Lower leg skin (tissue), 4 donors: ENCODE measurements around the gene RIOK1. TPM values are rescaled to one million over a fixed set of nuclear protein-coding genes. Genes with fewer than 3 reads are reported as not detected.

Experiments
- DNase-seq, 2 donors: peaks; one replicate each; pipeline ENCODE4 v3.0.0-alpha.2; 2019; ENCODE audit warnings: low spot score in 2 of 2
- H3K4me3 ChIP-seq: fragments of 200-600 bp; sonication (generic); 2 replicates; pipeline ENCODE4 v1.5.1; 2017; ENCODE audit warnings: mild to moderate bottlenecking, low read depth; ENCODE audit not compliant: poor library complexity, severe bottlenecking
- POLR2A ChIP-seq, 2 donors: fragments of 450-650 bp; IDR thresholded peaks; one replicate each; pipeline ENCODE4 v1.6.1; 2016 to 2017; ENCODE audit warnings: antibody characterized with exemption in 2 of 2, mild to moderate bottlenecking in 1 of 2, moderate library complexity in 1 of 2
- WGBS, 2 donors: methylation state at CpG; one replicate each; pipeline ENCODE4 v1.1.5; 2018; 5-methylcytosine and 5-hydroxymethylcytosine counted together
- intact Hi-C: fragments of 100-400 bp; cut with DNase I; formaldehyde crosslinking; loops from one replicate; pipeline ENCODE4 v1.15.0; 2023; ENCODE audit warnings: low total_unique reads
- total RNA-seq, 4 donors: library from RNA; depleted of rRNA; stranded (reverse); fragments of >200 nt; gene quantifications; one replicate each; pipeline ENCODE4 v1.1.0, GENCODE V29; 2016
- TF ChIP-seq, protein P1 (sequence below), 3 donors: fragments of 450-650 bp; IDR thresholded peaks; one replicate each; pipeline ENCODE4 v1.5.1; 2016; ENCODE audit warnings: antibody characterized with exemption in 3 of 3, mild to moderate bottlenecking in 3 of 3, moderate library complexity in 2 of 3

The RIOK1 gene
- total RNA-seq, 4 donors from 2014 or later: 13.1 to 17.5 (median 14.6) TPM

GRCh38 chr6:7446619-7447325, 57.2 kb downstream of the RIOK1 start:
- whole genome bisulfite sequencing, 2 donors: 40 to 59% methylated on average over 15 of the region's 15 CpGs
- intact Hi-C loops: no loop called here
- TF ChIP-seq, protein P1, sequence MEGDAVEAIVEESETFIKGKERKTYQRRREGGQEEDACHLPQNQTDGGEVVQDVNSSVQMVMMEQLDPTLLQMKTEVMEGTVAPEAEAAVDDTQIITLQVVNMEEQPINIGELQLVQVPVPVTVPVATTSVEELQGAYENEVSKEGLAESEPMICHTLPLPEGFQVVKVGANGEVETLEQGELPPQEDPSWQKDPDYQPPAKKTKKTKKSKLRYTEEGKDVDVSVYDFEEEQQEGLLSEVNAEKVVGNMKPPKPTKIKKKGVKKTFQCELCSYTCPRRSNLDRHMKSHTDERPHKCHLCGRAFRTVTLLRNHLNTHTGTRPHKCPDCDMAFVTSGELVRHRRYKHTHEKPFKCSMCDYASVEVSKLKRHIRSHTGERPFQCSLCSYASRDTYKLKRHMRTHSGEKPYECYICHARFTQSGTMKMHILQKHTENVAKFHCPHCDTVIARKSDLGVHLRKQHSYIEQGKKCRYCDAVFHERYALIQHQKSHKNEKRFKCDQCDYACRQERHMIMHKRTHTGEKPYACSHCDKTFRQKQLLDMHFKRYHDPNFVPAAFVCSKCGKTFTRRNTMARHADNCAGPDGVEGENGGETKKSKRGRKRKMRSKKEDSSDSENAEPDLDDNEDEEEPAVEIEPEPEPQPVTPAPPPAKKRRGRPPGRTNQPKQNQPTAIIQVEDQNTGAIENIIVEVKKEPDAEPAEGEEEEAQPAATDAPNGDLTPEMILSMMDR (IDR thresholded peaks at IDR 0.05): no peak
- no peak for TF ChIP-seq POLR2A (IDR thresholded peaks at IDR 0.05)
- H3K4me3 ChIP-seq: no peak overlapping the region
- no peak for DNase-seq

GRCh38 chr6:7448232-7448631, 58.6 kb downstream of the RIOK1 start:
- no peak for DNase-seq
- intact Hi-C loops: no loop called here
- WGBS, 2 donors: 90 to 91% methylated on average over 6 of the region's 6 CpGs
- TF ChIP-seq, protein P1 (IDR thresholded peaks at IDR 0.05): no peak
- TF ChIP-seq POLR2A (IDR thresholded peaks at IDR 0.05): no peak
- H3K4me3 ChIP-seq: no peak overlapping the region

DNA sequence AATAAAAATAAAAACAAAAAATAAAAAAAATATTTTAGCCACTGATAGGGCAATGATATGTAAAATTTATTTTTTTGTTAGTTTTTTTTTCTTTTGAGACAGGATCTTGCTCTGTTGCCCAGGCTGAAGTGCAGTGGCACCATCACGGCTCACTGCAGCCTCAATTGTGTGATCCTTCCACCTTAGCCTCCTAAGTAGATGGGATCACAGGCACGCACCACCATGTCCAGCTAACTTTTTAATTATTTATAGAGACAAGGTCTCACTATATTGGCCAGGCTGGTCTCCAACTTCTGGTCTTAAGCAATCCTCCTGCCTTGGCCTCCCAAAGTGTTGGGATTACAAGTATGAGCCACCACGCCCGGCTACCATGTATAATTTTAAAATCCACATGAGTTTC, 59.4 kb downstream of the RIOK1 start:
- intact Hi-C loops: no loop called here
- 78 to 86% methylated on average over 4 of the region's 4 CpGs for WGBS, 2 donors
- no peak overlapping the region for H3K4me3 ChIP-seq
- no peak for DNase-seq
- TF ChIP-seq, protein P1 (IDR thresholded peaks at IDR 0.05): no peak
- TF ChIP-seq POLR2A (IDR thresholded peaks at IDR 0.05): no peak

- intact Hi-C loops: no loop called here
- no peak for DNase-seq
- no peak for TF ChIP-seq POLR2A (IDR thresholded peaks at IDR 0.05)
- TF ChIP-seq, protein P1 (IDR thresholded peaks at IDR 0.05): no peak
- 61 to 69% methylated on average over 4 of the region's 4 CpGs for WGBS, 2 donors
- no peak overlapping the region for H3K4me3 ChIP-seq
Observed at GRCh38 chr6:7451326-7451725, 61.7 kb downstream of the RIOK1 start.

- no peak overlapping the region for H3K4me3 ChIP-seq
- TF ChIP-seq, protein P1 (IDR thresholded peaks at IDR 0.05): no peak
- no peak for TF ChIP-seq POLR2A (IDR thresholded peaks at IDR 0.05)
- DNase-seq: no peak
- WGBS, 2 donors: 72 to 76% methylated on average over 6 of the region's 6 CpGs
- intact Hi-C loops: loop anchor here (1.0 kb wide), 1 partner anchor 14 kb away; no protein-coding TSS in a partner anchor
Observed at GRCh38 chr6:7452898-7453297, 63.3 kb downstream of the RIOK1 start.
